PC-9 (cell line): ENCODE measurements around the gene COLQ. TPM values are rescaled to one million over a fixed set of nuclear protein-coding genes. Genes with fewer than 3 reads are reported as not detected.

ENCODE experiments used
- BruUV-seq: library from RNA; stranded (reverse); fragments of 400-500 nt; replicated peaks from 2 replicates; lab custom pipeline; 2021; lab: Mats Ljungman, UMichigan
- CTCF ChIA-PET: fragments of 300-600 bp; sonication (Branson Sonifier 250); formaldehyde crosslinking; loops from one replicate; lab custom pipeline; 2022; ENCODE audit warnings: antibody characterized with exemption; lab: Charles Lee
- POLR2A ChIA-PET: fragments of 300-600 bp; sonication (Branson Sonifier 250); formaldehyde crosslinking; loops from one replicate; lab custom pipeline; 2022; ENCODE audit warnings: antibody characterized with exemption; ENCODE audit not compliant: unreplicated experiment; lab: Charles Lee
- DNase-seq, 2 experiments: peaks; one replicate each; pipeline versions ENCODE4 v3.0.0 to v3.0.0-alpha.2; 2015 to 2022; ENCODE audit warnings: mixed read lengths in 1 of 2
- H2AFZ ChIP-seq: fragments of 200-600 bp; sonication (generic); 2 replicates; pipeline ENCODE4 v1.8.1; 2017; ENCODE audit warnings: antibody characterized with exemption
- H3F3A ChIP-seq: fragments of 200-600 bp; sonication (generic); 2 replicates; pipeline ENCODE4 v1.8.1; 2017; ENCODE audit warnings: antibody characterized with exemption, mild to moderate bottlenecking, low read depth; ENCODE audit not compliant: insufficient read depth
- H3K27ac ChIP-seq: fragments of 200-600 bp; sonication (generic); 2 replicates; pipeline ENCODE4 v1.6.1; 2016; ENCODE audit warnings: mixed run types
- H3K27me3 ChIP-seq: fragments of 200-600 bp; sonication (generic); 2 replicates; pipeline ENCODE4 v1.6.1; 2016; ENCODE audit warnings: low read depth, mixed run types; ENCODE audit not compliant: insufficient read depth
- H3K36me3 ChIP-seq: fragments of 200-600 bp; sonication (generic); 2 replicates; pipeline ENCODE4 v1.6.1; 2016; ENCODE audit warnings: low read depth, mixed run types
- H3K4me1 ChIP-seq: fragments of 200-600 bp; sonication (generic); replicated peaks from 2 replicates; pipeline ENCODE4 v1.6.1; 2016; ENCODE audit warnings: mixed run types; ENCODE audit not compliant: insufficient read depth
- H3K4me2 ChIP-seq: fragments of 200-600 bp; sonication (generic); 2 replicates; pipeline ENCODE4 v1.6.1; 2017; ENCODE audit warnings: mixed run types
- H3K4me3 ChIP-seq: fragments of 200-600 bp; sonication (generic); 2 replicates; pipeline ENCODE4 v1.6.1; 2016; ENCODE audit warnings: mixed run types
- H3K79me2 ChIP-seq: fragments of 200-600 bp; sonication (generic); 2 replicates; pipeline ENCODE4 v1.6.1; 2017; ENCODE audit warnings: low read depth, mixed run types
- H3K9me2 ChIP-seq: fragments of 200-600 bp; sonication (generic); 2 replicates; pipeline ENCODE4 v1.8.1; 2017; ENCODE audit warnings: mild to moderate bottlenecking; ENCODE audit not compliant: insufficient read depth
- H3K9me3 ChIP-seq: fragments of 200-600 bp; sonication (generic); 2 replicates; pipeline ENCODE4 v1.8.1; 2016; ENCODE audit warnings: low read depth; ENCODE audit not compliant: insufficient read depth
- H4K20me1 ChIP-seq: fragments of 200-600 bp; sonication (generic); 2 replicates; pipeline ENCODE4 v1.8.1; 2017; ENCODE audit not compliant: insufficient read depth
- EZH2 ChIP-seq: fragments of 200-600 bp; sonication (generic); IDR thresholded peaks from 2 replicates; pipeline ENCODE4 v1.8.0; 2017; ENCODE audit warnings: antibody characterized with exemption, low read depth
- intact Hi-C: fragments of 100-400 bp; cut with micrococcal nuclease; formaldehyde crosslinking; loops from one replicate; pipeline ENCODE4 v1.10.0; 2022; ENCODE audit not compliant: unreplicated experiment
- total RNA-seq: library from RNA; stranded (reverse); gene quantifications from 2 replicates; pipeline ENCODE4 v1.2.3, GENCODE V29; 2021
- TF ChIP-seq, protein P1 (sequence below): fragments of 200-600 bp; sonication (generic); conservative IDR thresholded peaks from 2 replicates; pipeline ENCODE4 v1.6.1; 2017; ENCODE audit warnings: mixed run types, antibody characterized with exemption, mild to moderate bottlenecking, moderate library complexity

COLQ gene
- total RNA-seq, 1 experiment from 2014 or later, result 0.79 TPM

DNA sequence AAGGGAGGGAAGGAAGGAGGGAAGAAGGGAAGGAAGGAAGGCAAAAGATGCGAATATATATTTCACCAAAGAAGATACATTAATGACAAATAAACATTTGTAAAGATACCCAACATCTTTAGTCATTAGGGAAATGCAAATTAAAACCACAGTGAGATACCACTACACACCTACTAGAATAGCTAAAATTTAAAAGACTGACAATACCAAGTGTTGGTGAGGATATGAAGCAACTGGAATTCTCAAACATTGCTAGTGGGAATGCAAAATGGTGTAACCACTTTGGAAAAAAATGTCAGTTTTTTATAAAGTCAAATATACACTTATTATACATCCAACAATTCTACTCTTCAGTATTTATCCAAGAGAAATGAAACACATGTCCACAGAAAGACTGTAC, 4.3 kb upstream of the COLQ start:
- Histone ChIP-seq H3K79me2 (no peaks in the 10 kb centered on the region), H3K27ac (no peak overlapping the region), H3K36me3 (no peaks in the 10 kb centered on the region), H3K4me3 (no peak overlapping the region), H3K27me3 (no peaks in the 10 kb centered on the region), H2AFZ (no peak overlapping the region), H3K9me2 (no peaks in the 10 kb centered on the region), H3K9me3 (no peaks in the 10 kb centered on the region), H3F3A (no peaks in the 10 kb centered on the region; the same call in 1 of the 2 replicates), H3K4me2 (no peak overlapping the region), H4K20me1 (no peaks in the 10 kb centered on the region), H3K4me1 (peaks cover 13% of the 10 kb centered on the region)
- ChIA-PET CTCF (no interaction called here), POLR2A (no interaction called here)
- DNase-seq, result no peak
- intact Hi-C loops, result no loop called here
- BruUV-seq, result no TSS peak
- no peak for TF ChIP-seq EZH2
- TF ChIP-seq, protein P1, sequence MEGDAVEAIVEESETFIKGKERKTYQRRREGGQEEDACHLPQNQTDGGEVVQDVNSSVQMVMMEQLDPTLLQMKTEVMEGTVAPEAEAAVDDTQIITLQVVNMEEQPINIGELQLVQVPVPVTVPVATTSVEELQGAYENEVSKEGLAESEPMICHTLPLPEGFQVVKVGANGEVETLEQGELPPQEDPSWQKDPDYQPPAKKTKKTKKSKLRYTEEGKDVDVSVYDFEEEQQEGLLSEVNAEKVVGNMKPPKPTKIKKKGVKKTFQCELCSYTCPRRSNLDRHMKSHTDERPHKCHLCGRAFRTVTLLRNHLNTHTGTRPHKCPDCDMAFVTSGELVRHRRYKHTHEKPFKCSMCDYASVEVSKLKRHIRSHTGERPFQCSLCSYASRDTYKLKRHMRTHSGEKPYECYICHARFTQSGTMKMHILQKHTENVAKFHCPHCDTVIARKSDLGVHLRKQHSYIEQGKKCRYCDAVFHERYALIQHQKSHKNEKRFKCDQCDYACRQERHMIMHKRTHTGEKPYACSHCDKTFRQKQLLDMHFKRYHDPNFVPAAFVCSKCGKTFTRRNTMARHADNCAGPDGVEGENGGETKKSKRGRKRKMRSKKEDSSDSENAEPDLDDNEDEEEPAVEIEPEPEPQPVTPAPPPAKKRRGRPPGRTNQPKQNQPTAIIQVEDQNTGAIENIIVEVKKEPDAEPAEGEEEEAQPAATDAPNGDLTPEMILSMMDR, result no peak

DNA sequence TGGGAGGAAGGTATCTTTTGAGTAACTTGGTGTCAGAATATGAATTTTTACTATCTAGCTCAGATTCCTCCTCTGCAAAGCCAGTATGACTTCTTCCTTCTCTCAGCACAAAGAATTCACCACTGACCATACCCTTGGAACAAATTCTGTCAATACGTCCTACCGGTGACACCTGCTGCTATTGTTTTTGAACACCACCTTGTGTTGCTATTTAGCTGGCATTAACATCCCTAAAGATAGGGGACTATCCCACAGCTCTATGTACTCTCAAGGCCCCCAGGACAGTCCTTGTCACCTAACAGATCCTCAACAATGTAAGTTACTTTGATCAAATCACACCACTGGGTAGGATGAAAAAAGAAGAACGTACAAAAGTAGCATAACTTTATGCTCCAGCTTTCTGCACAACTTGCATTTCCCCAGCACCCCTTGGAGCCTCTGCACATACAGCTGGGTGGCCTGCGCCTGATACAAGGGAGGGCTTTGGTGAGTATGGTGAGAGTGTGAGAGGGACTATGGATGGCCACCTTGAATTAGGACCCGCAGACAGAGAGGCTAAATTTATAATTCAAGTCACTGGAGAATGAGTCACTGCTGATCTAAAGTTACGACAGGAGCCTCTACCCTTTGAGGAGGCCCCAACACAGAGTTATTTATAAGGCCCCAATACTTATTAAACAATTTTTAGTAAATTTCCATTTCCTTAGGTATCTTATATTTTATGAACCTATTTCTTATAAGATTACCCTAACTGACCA, 2.3 kb upstream of the COLQ start:
- BruUV-seq, result no TSS peak
- peaks cover 3% of the 10 kb centered on the region for H3K4me1 ChIP-seq
- no peaks in the 10 kb centered on the region for H3K27me3 ChIP-seq
- H3F3A ChIP-seq, result no peaks in the 10 kb centered on the region; the same call in 1 of the 2 replicates
- H2AFZ ChIP-seq, result no peak overlapping the region
- POLR2A ChIA-PET, result no interaction called here
- H3K9me3 ChIP-seq, result no peaks in the 10 kb centered on the region
- H3K27ac ChIP-seq, result no peak overlapping the region
- DNase-seq, result no peak
- intact Hi-C loops, result no loop called here
- no peaks in the 10 kb centered on the region for H4K20me1 ChIP-seq
- no peak overlapping the region for H3K4me2 ChIP-seq
- no peak overlapping the region for H3K4me3 ChIP-seq
- no peaks in the 10 kb centered on the region for H3K79me2 ChIP-seq
- no peaks in the 10 kb centered on the region for H3K9me2 ChIP-seq
- CTCF ChIA-PET, result no interaction called here
- TF ChIP-seq EZH2, result no peak
- TF ChIP-seq, protein P1, result no peak
- no peaks in the 10 kb centered on the region for H3K36me3 ChIP-seq

DNA sequence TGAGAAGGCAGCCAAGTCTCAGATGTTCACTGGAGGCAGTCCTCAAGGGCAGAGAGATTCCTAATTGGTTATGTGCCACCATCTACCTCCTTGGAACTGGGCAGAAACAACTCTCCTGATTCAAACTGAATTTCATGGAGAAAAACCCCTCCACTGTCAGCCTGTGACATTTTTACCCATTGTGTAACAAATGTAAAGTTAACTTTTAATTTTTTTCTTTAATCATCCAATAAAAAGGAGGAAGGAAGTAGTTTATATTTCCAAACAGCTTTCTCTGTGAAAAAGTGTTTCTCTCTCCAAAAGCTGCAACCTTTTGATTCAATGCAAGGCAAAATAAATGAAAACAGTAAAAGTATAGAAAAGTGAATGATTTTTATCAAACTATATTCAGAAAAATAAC, 510 bp upstream of the COLQ start:
- DNase-seq, result no peak
- H3F3A ChIP-seq, result no peaks in the 10 kb centered on the region
- H3K79me2 ChIP-seq, result no peaks in the 10 kb centered on the region
- no peak overlapping the region for H2AFZ ChIP-seq
- ChIA-PET POLR2A (no interaction called here), CTCF (no interaction called here)
- H3K4me3 ChIP-seq, result no peak overlapping the region
- H3K9me3 ChIP-seq, result no peaks in the 10 kb centered on the region
- BruUV-seq, result no TSS peak
- H3K4me2 ChIP-seq, result no peak overlapping the region
- no peaks in the 10 kb centered on the region for H3K4me1 ChIP-seq
- no peaks in the 10 kb centered on the region for H4K20me1 ChIP-seq
- intact Hi-C loops, result no loop called here
- no peaks in the 10 kb centered on the region for H3K9me2 ChIP-seq
- no peak overlapping the region for H3K27ac ChIP-seq
- no peaks in the 10 kb centered on the region for H3K27me3 ChIP-seq
- TF ChIP-seq EZH2, result no peak
- TF ChIP-seq, protein P1, result no peak
- no peaks in the 10 kb centered on the region for H3K36me3 ChIP-seq
